ENCODE data around the gene RRP1B.

DNA sequence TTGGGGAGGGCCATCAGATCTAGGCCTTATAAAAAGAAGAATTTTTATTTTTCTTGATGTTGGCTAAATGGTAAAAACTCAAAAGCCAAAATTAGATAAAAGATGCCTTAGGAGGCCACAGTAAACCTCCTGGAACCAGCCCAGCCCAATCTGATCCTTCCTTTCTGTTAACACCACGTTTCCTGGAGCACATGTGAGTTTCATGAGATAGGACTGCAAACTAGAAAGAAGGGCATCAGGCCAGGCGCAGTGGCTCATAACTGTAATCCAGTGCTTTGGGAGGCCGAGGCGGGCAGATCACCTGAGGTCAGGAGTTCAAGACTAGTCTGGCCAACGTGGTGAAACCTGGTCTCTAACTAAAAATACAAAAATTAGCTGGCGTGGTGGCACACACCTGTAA lies 6.7 kb upstream of the RRP1B start:
- TF ChIP-seq YY1 (IDR thresholded peaks at IDR 0.05; ENCODE audit: insufficient read depth, insufficient read length) (no peak), SUZ12 (IDR thresholded peaks at IDR 0.05; ENCODE audit: extremely low read depth, insufficient read depth, insufficient read length) (no peak)
